B cell (primary cell): ENCODE measurements around the gene CACNB2.

Source experiments
- CTCF ChIP-seq: fragments of 200-600 bp; IDR thresholded peaks from one replicate; pipeline ENCODE4 v1.8.0; 2022; ENCODE audit warnings: antibody characterized with exemption, mild to moderate bottlenecking
- EZH2 ChIP-seq: IDR thresholded peaks from 2 replicates; pipeline ENCODE4 v1.6.1; 2012; ENCODE audit warnings: borderline replicate concordance, low read depth, mild to moderate bottlenecking, moderate library complexity, low read length; ENCODE audit not compliant: insufficient read depth, poor library complexity, severe bottlenecking

DNA sequence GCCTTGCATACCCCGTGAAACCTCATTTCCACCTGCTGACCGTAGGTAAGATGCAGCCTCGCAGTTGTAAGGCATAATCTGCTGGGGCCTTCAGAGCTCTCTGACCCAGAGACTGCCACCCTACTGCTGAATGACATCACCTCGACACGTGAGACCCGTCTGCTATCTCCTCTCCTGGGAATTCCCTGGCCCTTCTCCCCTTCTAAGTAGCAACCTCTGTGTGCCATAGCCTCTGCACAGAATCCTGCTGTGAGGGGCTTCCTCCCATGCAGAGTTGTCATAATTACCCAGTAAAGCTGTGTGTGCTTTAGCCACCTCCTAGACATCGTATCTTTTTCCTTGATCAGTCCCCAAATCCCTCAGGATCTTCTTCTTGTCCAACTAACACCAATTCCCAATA, 106.7 kb downstream of the CACNB2 start:
- TF ChIP-seq CTCF (no peak), EZH2 (no peak)
